PC-3 (cell line): ENCODE results near the gene PLCL2.

Experiments
- EZH2 ChIP-seq: fragments of 300-600 bp; sonication (generic); IDR thresholded peaks from one replicate; pipeline ENCODE4 v1.6.1; 2017; ENCODE audit warnings: antibody characterized with exemption, mild to moderate bottlenecking, low read length; ENCODE audit not compliant: unreplicated experiment
- EZH2phosphoT487 ChIP-seq: fragments of 300-600 bp; sonication (generic); IDR thresholded peaks from 2 replicates; pipeline ENCODE4 v1.6.1; 2018; ENCODE audit warnings: mild to moderate bottlenecking, antibody characterized with exemption, low read length, borderline replicate concordance
- TF ChIP-seq, protein P1 (sequence below): fragments of 300-600 bp; sonication (generic); conservative IDR thresholded peaks from 2 replicates; pipeline ENCODE4 v1.5.1; 2017; ENCODE audit warnings: antibody characterized with exemption, low read depth, mild to moderate bottlenecking, low read length

GRCh38 chr3:17030956-17031652, 146.3 kb downstream of the PLCL2 start:
- no peak for TF ChIP-seq EZH2phosphoT487
- TF ChIP-seq, protein P1, sequence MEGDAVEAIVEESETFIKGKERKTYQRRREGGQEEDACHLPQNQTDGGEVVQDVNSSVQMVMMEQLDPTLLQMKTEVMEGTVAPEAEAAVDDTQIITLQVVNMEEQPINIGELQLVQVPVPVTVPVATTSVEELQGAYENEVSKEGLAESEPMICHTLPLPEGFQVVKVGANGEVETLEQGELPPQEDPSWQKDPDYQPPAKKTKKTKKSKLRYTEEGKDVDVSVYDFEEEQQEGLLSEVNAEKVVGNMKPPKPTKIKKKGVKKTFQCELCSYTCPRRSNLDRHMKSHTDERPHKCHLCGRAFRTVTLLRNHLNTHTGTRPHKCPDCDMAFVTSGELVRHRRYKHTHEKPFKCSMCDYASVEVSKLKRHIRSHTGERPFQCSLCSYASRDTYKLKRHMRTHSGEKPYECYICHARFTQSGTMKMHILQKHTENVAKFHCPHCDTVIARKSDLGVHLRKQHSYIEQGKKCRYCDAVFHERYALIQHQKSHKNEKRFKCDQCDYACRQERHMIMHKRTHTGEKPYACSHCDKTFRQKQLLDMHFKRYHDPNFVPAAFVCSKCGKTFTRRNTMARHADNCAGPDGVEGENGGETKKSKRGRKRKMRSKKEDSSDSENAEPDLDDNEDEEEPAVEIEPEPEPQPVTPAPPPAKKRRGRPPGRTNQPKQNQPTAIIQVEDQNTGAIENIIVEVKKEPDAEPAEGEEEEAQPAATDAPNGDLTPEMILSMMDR: no peak
- no peak for TF ChIP-seq EZH2
